Panc1 (cell line): Measurements from ENCODE around the gene ACOXL. TPM values are rescaled to one million over a fixed set of nuclear protein-coding genes. Genes with fewer than 3 reads are reported as not detected.

Experiments
- ATAC-seq: fragments of 200-7000 bp; cut with Tn5 transposase; 2 replicates; pipeline ENCODE4 v1.9.1; 2020; ENCODE audit warnings: mild to moderate bottlenecking, moderate library complexity
- BruUV-seq: library from RNA; stranded (reverse); fragments of 400-500 nt; replicated peaks from 2 replicates; lab custom pipeline; 2021; lab: Mats Ljungman, UMichigan
- CTCF ChIA-PET: fragments of 300-600 bp; sonication (Branson Sonifier 250); formaldehyde crosslinking; loops from one replicate; lab custom pipeline; 2022; ENCODE audit warnings: antibody characterized with exemption; lab: Charles Lee
- POLR2A ChIA-PET: fragments of 300-600 bp; sonication (Branson Sonifier 250); formaldehyde crosslinking; loops from one replicate; lab custom pipeline; 2022; ENCODE audit warnings: antibody characterized with exemption; lab: Charles Lee
- DNase-seq: peaks from one replicate; pipeline ENCODE4 v3.0.0-alpha.2; 2010; ENCODE audit warnings: low read depth, low spot score
- H3K27ac ChIP-seq: 2 replicates; pipeline ENCODE4 v1.5.1; 2011; ENCODE audit warnings: mild to moderate bottlenecking, low read length, inconsistent platforms
- H3K27me3 ChIP-seq: fragments of 200-500 bp; sonication (Bioruptor generic); 2 replicates; pipeline ENCODE4 v1.6.0; 2014; ENCODE audit warnings: low read length, inconsistent platforms; ENCODE audit not compliant: control insufficient read depth, insufficient read depth
- H3K36me3 ChIP-seq: fragments of 200-500 bp; sonication (Bioruptor generic); 2 replicates; pipeline ENCODE4 v1.5.1; 2014; ENCODE audit warnings: inconsistent platforms, mild to moderate bottlenecking, low read length, moderate library complexity; ENCODE audit not compliant: control insufficient read depth, insufficient read depth
- H3K4me1 ChIP-seq: 2 replicates; pipeline ENCODE4 v1.5.1; 2011; ENCODE audit warnings: inconsistent platforms, mild to moderate bottlenecking, low read length, moderate library complexity; ENCODE audit not compliant: control insufficient read depth, insufficient read depth
- H3K4me3 ChIP-seq, 2 experiments: 2 replicates each; pipeline ENCODE4 v1.5.1; 2011 to 2012; ENCODE audit warnings: low read depth in 2 of 2, low read length in 2 of 2, mild to moderate bottlenecking in 2 of 2, inconsistent platforms in 1 of 2, moderate library complexity in 1 of 2
- H3K9me3 ChIP-seq: fragments of 200-500 bp; sonication (Bioruptor generic); 2 replicates; pipeline ENCODE4 v1.5.1; 2014; ENCODE audit warnings: low read depth, mild to moderate bottlenecking, inconsistent platforms, low read length, moderate library complexity; ENCODE audit not compliant: control insufficient read depth, insufficient read depth
- POLR2AphosphoS5 ChIP-seq: IDR thresholded peaks from 2 replicates; pipeline ENCODE4 v1.6.1; 2012; ENCODE audit warnings: mild to moderate bottlenecking, low read depth, low read length, moderate library complexity
- SIN3A ChIP-seq: IDR thresholded peaks from 2 replicates; pipeline ENCODE4 v1.6.1; 2012; ENCODE audit warnings: low read depth, mild to moderate bottlenecking, low read length, moderate library complexity, borderline replicate concordance; ENCODE audit not compliant: insufficient read depth
- TCF7L2 ChIP-seq: IDR thresholded peaks from 2 replicates; pipeline ENCODE4 v1.6.1; 2011; ENCODE audit warnings: mild to moderate bottlenecking, low read depth, low read length, inconsistent platforms
- in situ Hi-C: cut with HindIII; loops from 2 replicates; pipeline ENCODE4 v1.10.0; 2016; ENCODE audit warnings: low sequenced_read_pairs, low pct_unique_long_range_greater_than_20kb
- intact Hi-C: fragments of 100-400 bp; cut with micrococcal nuclease; formaldehyde crosslinking; loops from one replicate; pipeline ENCODE4 v1.10.0; 2022; ENCODE audit not compliant: unreplicated experiment
- total RNA-seq: library from RNA; stranded (reverse); gene quantifications from one replicate; pipeline ENCODE4 v1.2.1, GENCODE V29; 2021; ENCODE audit not compliant: unreplicated experiment
- TF ChIP-seq, protein P1 (sequence below): fragments of 450-650 bp; IDR thresholded peaks from 2 replicates; pipeline ENCODE4 v1.5.1; 2017; ENCODE audit warnings: mild to moderate bottlenecking
- TF ChIP-seq, protein P2 (sequence below), 2 experiments: IDR thresholded peaks; 2 replicates each; pipeline ENCODE4 v1.6.1; 2011 to 2012; ENCODE audit warnings: low read depth in 2 of 2, control low read depth in 1 of 2, low read length in 1 of 2, mild to moderate bottlenecking in 1 of 2, moderate library complexity in 1 of 2; ENCODE audit not compliant: insufficient read depth in 1 of 2

The ACOXL gene
- total RNA-seq, 1 experiment from 2014 or later, result 4.9 TPM

DNA sequence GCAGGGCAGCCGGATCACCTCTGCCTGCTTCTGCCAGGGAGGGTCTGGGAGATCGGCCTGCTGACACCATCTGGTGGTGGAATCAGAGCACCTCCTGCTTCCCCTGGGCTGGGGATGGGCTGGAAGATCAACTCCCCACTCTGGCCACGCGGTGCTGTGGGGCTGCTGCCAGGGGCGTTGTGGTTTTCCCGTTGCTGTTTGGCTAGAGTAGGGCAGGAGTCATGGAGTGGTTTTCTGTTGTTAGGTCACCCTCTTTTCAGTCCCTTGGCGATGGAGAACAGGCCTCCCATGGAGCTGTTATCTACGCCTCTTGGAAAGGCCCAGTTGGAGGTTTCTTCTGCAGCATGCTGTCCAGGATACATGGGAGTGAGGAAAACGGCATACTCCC, 403.5 kb downstream of the ACOXL start:
- no peak overlapping the region for H3K4me3 ChIP-seq
- TF ChIP-seq, protein P1, sequence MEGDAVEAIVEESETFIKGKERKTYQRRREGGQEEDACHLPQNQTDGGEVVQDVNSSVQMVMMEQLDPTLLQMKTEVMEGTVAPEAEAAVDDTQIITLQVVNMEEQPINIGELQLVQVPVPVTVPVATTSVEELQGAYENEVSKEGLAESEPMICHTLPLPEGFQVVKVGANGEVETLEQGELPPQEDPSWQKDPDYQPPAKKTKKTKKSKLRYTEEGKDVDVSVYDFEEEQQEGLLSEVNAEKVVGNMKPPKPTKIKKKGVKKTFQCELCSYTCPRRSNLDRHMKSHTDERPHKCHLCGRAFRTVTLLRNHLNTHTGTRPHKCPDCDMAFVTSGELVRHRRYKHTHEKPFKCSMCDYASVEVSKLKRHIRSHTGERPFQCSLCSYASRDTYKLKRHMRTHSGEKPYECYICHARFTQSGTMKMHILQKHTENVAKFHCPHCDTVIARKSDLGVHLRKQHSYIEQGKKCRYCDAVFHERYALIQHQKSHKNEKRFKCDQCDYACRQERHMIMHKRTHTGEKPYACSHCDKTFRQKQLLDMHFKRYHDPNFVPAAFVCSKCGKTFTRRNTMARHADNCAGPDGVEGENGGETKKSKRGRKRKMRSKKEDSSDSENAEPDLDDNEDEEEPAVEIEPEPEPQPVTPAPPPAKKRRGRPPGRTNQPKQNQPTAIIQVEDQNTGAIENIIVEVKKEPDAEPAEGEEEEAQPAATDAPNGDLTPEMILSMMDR, result peak; percentile 17; the same call in 1 of the 2 replicates
- TF ChIP-seq SIN3A, result no peak
- TF ChIP-seq, protein P2, sequence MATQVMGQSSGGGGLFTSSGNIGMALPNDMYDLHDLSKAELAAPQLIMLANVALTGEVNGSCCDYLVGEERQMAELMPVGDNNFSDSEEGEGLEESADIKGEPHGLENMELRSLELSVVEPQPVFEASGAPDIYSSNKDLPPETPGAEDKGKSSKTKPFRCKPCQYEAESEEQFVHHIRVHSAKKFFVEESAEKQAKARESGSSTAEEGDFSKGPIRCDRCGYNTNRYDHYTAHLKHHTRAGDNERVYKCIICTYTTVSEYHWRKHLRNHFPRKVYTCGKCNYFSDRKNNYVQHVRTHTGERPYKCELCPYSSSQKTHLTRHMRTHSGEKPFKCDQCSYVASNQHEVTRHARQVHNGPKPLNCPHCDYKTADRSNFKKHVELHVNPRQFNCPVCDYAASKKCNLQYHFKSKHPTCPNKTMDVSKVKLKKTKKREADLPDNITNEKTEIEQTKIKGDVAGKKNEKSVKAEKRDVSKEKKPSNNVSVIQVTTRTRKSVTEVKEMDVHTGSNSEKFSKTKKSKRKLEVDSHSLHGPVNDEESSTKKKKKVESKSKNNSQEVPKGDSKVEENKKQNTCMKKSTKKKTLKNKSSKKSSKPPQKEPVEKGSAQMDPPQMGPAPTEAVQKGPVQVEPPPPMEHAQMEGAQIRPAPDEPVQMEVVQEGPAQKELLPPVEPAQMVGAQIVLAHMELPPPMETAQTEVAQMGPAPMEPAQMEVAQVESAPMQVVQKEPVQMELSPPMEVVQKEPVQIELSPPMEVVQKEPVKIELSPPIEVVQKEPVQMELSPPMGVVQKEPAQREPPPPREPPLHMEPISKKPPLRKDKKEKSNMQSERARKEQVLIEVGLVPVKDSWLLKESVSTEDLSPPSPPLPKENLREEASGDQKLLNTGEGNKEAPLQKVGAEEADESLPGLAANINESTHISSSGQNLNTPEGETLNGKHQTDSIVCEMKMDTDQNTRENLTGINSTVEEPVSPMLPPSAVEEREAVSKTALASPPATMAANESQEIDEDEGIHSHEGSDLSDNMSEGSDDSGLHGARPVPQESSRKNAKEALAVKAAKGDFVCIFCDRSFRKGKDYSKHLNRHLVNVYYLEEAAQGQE (IDR thresholded peaks at IDR 0.05; ENCODE audit: insufficient read depth in 1 of 2, low read depth in 2 of 2, low read length in 1 of 2), result no peak
- DNase-seq (no peak), ATAC-seq (peak; percentile 64)
- no peak overlapping the region for H3K27ac ChIP-seq
- intact Hi-C loops, result no loop called here
- no peaks in the 10 kb centered on the region for H3K9me3 ChIP-seq
- in situ Hi-C loops, result no loop called here
- H3K36me3 ChIP-seq, result peaks cover 2% of the 10 kb centered on the region; the same call in 1 of the 2 replicates
- BruUV-seq, result no TSS peak
- ChIA-PET POLR2A (no interaction called here), CTCF (no interaction called here)
- no peaks in the 10 kb centered on the region; the same call in 1 of the 2 replicates for H3K4me1 ChIP-seq
- no peaks in the 10 kb centered on the region for H3K27me3 ChIP-seq

DNA sequence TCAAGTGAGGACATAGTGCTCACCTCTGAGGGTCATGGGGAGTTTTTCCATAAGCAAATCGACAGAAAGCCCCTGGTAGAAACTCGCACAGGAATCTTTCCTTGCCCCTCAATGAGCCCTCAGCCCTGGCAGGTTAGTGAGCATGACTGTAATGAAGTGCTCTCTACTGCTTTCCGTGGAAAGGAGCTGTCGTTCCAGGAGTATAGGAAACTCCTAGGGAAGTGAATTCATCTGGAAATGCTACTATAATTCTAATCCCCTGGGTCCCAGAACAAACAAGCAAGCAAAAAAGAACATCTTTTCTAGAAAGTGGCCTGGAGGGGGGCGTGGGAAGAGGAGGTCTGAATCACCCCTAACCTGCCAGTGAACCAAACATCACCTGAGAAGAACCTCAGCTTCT, 406.5 kb downstream of the ACOXL start:
- Histone ChIP-seq H3K27me3 (no peaks in the 10 kb centered on the region), H3K36me3 (peaks cover 4% of the 10 kb centered on the region; the same call in 1 of the 2 replicates), H3K4me3 (no peak overlapping the region), H3K4me1 (no peaks in the 10 kb centered on the region; the same call in 1 of the 2 replicates), H3K9me3 (no peaks in the 10 kb centered on the region), H3K27ac (no peak overlapping the region)
- intact Hi-C loops (no loop called here), in situ Hi-C loops (no loop called here)
- DNase-seq (no peak), ATAC-seq (no peak)
- ChIA-PET POLR2A (no interaction called here), CTCF (no interaction called here)
- BruUV-seq, result no TSS peak
- TF ChIP-seq POLR2AphosphoS5 (no peak), TCF7L2 (no peak), SIN3A (no peak)
- TF ChIP-seq, protein P1, result no peak
- TF ChIP-seq, protein P2 (IDR thresholded peaks at IDR 0.05; ENCODE audit: insufficient read depth in 1 of 2, low read depth in 2 of 2, low read length in 1 of 2), result no peak
